ENCODE data around the gene GPR37L1. TPM values are rescaled to one million over a fixed set of nuclear protein-coding genes. Genes with fewer than 3 reads are reported as not detected.

The GPR37L1 gene
- total and polyA plus RNA-seq, 2 of the 8 experiments (the other 6 are each of a cell fraction or from before 2014, with no cell fraction given) = 0.13 to 0.23 TPM

- TF ChIP-seq HDAC6 (IDR thresholded peaks at IDR 0.05; ENCODE audit: low read depth, low read length) (no peak), GABPA (IDR thresholded peaks at IDR 0.05; ENCODE audit: borderline replicate concordance, insufficient read depth, low read length) (no peak), GTF2F1 (IDR thresholded peaks at IDR 0.05; ENCODE audit: borderline replicate concordance, low read depth, low read length) (no peak), TAF7 (optimal IDR thresholded peaks at IDR 0.05; ENCODE audit: borderline replicate concordance, low read depth, low read length) (no peak), SP4 (IDR thresholded peaks at IDR 0.05; ENCODE audit: low read length) (no peak), SIRT6 (IDR thresholded peaks at IDR 0.05; ENCODE audit: low read length) (no peak)
Measured at GRCh38 chr1:202113690-202114300, 8.9 kb upstream of the GPR37L1 start (continued).
